DMS79 treated with DMSO at 0.1 percent for 48 hours (cell line): ENCODE results near the gene ADAT3.
"Not testable (repeated sequence)": the region's sequence is repeated elsewhere in the genome, so short reads cannot be mapped to it uniquely, and the experiment has no call there.

ENCODE experiments used
- DNase-seq: peaks from one replicate; lab custom pipeline; 2025; lab: John Stamatoyannopoulos, UW

Gene ADAT3

DNA sequence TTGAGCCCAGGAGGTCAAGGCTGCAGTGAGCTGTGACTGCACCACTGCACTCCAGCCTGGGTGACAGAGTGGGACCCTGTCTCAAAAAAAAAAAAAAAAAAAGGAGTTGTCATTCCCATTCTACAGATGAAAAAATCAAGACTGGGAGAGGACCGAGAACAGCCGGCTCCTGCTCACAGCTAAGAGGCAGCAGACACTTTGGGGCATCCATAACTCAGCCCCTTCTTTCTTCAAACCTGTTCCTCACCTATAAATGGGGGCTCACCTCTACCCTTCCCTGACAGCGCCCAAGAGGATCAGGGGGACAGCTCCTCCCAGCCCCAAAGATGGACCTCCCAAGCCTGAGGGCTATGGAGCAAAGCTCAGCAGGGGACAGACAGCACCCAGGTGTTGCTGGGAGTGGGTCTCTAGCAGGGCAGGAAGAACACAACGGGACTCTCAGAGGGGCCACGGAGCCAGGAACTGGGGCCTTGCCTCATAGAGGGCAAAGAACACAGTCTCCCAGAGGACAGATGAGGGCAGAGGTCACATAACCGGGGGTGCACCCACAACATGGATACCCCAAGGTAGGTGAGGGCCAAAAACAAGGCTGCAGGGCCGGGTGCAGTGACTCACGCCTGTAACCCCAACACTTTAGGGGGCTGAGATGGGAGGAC, 38.4 kb upstream of the ADAT3 start:
- no peak for DNase-seq

- DNase-seq, result no peak
Observed at GRCh38 chr19:1867349-1867724, 37.9 kb upstream of the ADAT3 start.

DNA sequence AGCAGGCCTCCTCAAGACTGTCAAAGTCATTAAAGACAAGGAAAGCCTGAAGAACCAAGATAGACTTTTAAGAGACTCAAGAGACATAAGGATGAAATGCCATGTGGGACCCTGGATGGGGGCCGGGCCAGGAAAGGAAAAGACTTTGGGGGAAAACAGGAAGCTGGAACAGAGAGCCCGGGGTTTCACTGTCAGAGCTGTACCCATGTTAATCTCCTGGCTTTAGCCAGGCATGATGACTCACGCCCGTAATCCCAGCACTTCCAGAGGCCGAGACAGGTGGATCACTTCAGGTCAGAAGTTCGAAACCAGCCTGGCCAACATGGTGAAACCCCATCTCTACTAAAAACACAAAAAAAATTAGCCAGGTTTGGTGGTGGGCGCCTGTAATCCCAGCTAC, 36.2 kb upstream of the ADAT3 start:
- no peak for DNase-seq

GRCh38 chr19:1871140-1871597, 34.0 kb upstream of the ADAT3 start:
- no peak for DNase-seq

DNA sequence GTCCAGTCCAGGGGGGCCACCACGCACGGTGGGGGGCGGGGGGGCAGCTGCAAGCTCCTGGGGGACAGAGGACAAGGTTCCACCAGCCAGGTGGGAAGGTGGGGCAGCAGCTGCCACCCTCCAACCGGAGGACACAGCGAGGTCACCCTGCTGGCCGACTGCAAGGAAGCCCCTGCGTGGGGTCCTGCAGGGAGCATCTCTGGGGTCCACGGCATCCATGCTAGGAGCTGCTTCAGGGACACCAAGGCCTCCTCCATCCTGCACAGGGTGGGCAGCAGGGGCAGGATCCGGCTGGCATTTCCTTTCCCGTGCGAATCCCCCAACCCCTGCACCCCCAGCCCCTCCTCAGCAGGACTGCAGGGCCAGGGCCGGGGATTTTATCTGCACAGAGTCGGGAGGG, 33.6 kb upstream of the ADAT3 start:
- no peak for DNase-seq

- no peak for DNase-seq
Observed at GRCh38 chr19:1872807-1873523, 32.2 kb upstream of the ADAT3 start.

GRCh38 chr19:1873524-1874473, 31.4 kb upstream of the ADAT3 start:
- DNase-seq, result peak; percentile 51

GRCh38 chr19:1874554-1875185, 30.5 kb upstream of the ADAT3 start:
- DNase-seq, result peak; percentile 46

DNA sequence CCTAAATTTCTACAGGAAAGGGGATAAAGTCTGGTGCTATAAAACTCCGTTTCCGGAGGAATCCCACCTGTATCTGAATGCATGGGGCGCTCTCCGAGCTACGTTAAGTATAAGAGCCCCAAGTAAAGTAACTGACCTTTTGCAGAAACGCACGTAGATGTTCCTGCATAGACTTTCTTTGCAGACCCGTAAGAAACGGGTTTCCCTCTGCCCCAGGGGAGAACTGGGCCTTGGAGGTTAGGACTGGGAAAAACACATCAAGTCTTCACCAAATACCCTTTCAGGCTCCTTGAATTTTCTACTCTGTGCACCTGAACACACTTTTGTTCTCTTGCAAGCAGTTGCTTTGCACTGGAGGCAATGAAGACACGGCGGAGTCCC, 29.9 kb upstream of the ADAT3 start:
- DNase-seq, result not testable (repeated sequence)

DNA sequence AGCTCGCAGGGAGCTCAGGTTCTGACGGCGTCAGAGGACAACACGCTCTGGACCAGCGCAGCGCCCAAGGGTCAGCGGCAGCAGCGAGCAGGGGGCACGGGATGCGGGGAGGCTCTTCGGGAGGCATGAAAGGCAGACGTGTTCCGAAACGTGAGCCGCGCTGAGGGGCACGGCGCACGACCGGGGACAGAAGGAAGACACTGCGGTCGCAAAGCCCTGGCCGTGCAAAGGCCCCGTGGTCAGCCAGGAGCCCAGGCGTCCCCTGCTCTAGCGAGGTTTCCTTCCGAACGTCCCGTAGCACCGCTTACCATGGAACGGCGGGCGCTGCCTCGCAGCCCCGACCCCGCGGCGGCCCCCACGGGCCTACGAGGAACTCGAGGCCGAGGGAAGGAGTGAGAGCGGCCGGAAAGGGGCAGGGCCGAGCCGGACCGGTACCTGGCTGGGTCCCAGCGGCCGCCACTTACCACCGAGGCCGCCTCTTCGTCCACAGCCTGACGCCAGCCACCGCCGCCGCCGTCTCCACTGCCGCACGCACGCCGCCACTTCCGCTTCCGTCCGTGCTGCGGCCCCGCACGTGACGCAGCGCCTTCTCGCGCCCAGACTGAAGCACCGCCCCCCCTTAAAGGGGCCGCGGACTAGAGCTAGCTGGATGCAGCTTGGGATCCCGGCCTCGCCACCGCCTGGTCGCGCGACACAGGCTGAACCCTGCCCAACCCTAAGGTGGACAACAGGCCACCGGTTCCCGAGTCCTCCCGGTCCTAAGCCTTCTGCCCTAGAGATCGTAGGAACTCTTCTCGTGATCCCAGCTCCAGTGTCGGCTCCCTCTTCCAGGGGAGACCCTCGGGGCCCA, 29.3 kb upstream of the ADAT3 start:
- DNase-seq, result peak; percentile 77

GRCh38 chr19:1876496-1877279, 28.5 kb upstream of the ADAT3 start:
- DNase-seq, result not testable (repeated sequence)

DNA sequence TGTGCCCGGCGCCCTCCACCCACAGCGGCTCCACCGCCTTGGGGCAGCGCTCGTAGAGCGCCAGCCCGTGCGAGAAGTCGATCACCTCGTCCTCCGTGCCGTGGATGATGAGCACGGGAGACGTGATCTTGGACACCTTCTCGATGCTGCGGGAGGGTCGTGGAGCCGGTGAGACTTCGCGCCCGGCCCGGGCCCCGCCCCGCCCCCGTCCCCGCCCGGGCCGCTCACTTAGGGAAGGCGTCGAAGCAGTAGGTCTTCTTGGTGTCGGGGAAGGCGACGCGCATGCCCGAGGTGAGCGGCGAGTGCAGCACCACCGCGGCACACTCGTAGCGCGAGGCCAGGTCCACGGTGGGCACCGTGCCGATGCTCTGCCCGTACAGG, 27.9 kb upstream of the ADAT3 start:
- DNase-seq, result not testable (repeated sequence)

GRCh38 chr19:1878583-1878982, 26.6 kb upstream of the ADAT3 start:
- not testable (repeated sequence) for DNase-seq

- not testable (repeated sequence) for DNase-seq
Observed at GRCh38 chr19:1879982-1880381, 25.2 kb upstream of the ADAT3 start.

DNA sequence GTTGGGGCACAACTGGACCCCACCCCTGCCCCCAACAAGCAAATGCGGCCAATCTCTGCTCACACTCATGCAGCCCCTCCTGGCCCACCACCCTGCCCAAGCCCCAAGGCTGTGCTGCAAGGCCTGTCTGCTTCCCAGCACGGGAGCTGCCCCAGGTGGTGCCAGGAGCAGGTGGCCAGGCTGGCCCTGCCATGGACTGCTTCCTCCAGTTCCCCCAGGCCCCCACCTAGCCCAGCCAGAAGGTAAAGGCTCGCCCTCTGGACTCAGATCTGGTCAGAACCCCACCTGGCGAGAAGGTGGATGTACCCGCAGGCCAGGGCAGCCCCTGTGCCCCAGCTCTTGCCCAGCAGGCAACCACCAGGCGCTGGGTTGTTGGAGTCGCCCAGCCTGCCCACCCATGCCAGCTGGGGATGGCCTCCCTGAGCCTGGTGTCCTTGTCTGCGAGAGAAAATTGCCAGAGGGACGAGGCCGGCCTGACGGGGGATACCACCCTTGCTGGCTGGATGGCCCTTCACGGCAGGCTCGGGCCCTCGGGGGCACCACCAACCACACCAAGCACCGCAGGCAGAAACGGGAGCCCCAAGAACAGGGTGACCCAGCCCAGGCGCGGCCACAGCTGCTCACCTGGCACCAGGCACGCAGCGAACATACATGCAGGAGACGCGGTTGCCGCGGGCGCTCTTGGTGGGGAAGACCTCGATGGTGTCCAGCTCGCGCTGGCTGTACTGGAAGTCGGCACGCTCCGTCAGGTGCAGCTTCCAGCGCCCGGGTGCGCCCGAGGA, 24.4 kb upstream of the ADAT3 start:
- DNase-seq, result no peak

DNA sequence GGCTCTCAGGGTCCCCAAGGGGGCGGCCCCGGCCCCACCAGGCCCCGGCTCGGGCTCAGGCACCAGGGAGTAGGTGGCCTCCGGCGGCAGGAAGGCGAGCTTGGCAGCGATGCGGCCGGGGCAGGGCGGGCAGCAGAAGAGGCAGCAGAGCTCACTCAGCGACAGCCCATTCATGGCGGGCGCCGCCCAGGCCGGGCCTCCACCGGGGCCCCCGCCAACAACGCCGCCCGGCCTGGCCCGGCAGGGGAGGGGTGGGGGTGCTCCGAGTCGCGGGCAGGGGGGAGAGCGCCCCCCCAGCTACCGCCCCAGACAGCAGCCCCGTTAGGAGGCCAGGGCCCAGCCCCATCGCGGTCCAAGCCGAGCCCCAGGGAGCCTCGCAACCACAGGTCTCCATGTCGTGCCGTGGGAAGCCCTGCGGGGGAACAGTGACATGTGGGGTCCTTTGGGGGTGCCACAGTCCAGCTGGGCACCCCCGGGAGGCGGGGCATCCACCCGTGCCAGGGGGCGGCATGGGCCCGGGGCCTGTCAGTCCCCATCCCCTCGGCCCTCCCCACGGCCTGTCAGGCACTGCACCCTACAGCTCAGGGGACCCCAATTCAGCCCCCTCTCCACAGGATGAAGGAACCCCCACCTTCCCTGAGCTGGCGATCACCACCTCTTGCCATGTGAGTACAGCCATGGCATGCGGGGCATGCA, 23.7 kb upstream of the ADAT3 start:
- DNase-seq, result not testable (repeated sequence)

GRCh38 chr19:1882089-1882785, 23.0 kb upstream of the ADAT3 start:
- no peak for DNase-seq
